ENCODE measurements around the gene SMIM20.
A peak's percentile ranks its signal among the peaks of the same experiment; 100 is the strongest.
"Not testable (repeated sequence)": the region's sequence is repeated elsewhere in the genome, so short reads cannot be mapped to it uniquely, and the experiment has no call there.

The SMIM20 gene

GRCh38 chr4:25913851-25914669 is at the start of gene SMIM20:
SMIM20 (plus strand) TSS chr4:25914220; CDS start chr4:25914314, 94 bp downstream.
- peak; percentile 83 to 86 for DNase-seq

DNA sequence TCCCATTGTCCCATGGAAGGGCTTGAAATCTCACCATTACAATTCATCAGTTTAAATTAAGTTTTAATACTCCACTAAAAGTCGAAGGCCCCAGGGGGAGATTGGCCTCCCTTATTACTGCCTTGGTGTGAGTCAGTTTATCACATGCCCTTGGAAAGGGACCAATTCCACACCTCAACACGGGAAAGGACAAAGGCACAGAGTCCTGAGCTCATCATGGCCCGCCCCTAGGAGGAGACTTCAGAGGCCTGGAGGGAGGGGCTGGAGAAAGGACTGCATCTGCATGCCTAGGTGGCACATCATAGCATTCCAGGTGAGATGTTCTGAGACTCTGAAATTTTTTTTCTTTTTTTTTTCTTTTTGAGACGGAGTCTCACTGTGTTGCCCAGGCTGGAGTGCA is 48.4 kb upstream of the SMIM20 start:
- no peak for DNase-seq

- DNase-seq = not testable (repeated sequence)
Observed at GRCh38 chr4:25866401-25866800, 47.6 kb upstream of the SMIM20 start.

- no peak for DNase-seq
Observed at GRCh38 chr4:25867781-25868294, 46.2 kb upstream of the SMIM20 start.

GRCh38 chr4:25870081-25870480 is 43.9 kb upstream of the SMIM20 start:
- DNase-seq = no peak

DNA sequence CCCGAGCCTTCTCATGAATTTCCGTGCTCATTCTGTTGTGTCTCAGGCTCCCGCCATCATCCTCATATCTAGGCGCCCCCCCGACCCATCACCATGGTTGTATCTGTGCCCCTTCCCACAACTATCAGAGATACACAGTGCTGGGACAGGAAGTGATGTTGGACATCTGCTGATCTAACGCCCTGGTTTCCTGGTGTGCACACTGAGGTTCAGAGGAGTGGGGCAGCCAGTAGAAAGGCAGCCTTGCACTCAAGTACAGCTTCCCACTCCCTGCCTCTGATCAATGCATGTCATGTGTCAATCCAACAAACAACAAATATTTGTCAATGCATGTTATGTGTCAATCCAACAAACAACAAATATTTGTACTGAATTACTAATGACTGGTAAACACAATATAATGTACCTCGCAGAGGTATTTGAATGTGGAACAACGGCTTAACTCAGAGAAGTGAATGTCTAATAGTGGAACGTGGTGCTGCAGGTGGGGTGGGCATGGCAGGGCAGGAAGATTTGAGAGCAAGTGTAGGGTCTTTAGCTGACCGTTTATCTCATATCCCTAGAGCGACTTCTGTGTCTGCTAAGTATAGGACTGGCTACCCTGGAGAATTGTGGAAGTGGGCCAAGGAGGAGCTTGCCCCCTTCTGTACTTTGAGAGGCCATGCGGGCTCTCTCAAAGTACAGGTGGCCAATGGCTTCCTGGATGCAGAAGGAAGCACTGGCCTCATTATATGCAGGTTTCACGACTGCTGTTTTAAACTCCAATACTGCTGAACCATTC is 41.0 kb upstream of the SMIM20 start:
- DNase-seq = no peak

DNA sequence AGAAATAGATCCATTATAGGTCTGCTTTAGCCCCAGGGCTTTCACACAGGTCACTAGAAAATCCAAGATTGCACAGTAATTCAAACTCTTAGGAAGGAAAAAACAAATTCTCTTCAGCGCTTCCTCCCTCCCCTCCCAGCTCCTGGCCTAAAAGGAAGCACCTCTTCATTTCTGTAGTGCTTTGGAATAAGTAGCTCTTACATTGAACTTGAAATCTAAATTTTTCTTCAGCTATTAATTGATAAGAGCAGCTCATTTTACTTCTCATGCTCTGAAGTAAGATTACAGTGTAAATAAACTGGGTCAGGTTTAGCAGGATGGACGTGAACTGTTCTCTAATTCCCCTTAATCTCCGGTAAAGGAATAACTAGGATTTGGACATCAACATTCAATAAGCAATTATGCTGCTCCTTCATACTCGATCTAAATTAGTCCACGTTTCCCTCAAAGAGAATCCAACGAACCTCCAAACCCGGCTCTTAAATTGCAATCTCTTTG is 40.3 kb upstream of the SMIM20 start:
- DNase-seq = no peak

DNA sequence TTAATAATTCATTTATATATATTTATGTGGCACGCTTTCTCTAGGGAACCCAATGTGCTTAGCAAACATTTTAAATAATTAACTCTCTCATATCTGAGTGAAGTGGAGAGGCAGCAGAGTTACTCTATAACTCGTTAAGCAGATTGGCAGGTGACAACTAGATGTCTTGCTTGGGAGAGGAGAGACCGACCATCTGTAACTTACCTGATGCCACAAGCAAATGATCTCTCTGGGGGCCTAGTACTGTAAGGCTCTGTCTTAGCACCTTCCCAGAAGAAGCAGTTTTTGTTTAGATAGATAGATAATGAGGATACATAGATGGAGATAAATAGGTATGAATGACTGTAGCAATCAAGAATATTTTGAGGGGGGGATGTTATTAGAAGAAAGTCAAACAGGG is 39.4 kb upstream of the SMIM20 start:
- DNase-seq = no peak

DNA sequence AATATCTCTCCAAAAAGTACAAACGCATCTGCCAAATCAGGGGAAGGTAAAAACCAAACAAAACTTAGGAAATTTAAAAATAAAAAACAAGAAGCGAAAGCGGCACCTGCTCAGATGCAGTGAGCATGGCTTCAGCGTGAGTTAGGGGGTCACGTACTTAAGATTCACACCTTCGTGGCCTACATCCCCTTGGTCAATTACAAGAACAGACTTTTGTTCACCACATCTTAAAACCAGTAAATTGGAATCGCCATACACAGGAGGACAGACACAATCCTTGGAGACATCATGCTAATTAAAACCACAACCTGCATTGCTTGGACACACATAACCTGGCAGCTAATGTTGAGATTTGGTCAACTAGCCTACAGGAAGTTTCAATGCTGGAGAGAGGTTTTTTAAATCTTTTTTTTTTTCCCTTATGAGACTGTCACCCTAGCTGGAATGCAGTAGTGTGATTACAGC is 38.7 kb upstream of the SMIM20 start:
- no peak for DNase-seq

DNA sequence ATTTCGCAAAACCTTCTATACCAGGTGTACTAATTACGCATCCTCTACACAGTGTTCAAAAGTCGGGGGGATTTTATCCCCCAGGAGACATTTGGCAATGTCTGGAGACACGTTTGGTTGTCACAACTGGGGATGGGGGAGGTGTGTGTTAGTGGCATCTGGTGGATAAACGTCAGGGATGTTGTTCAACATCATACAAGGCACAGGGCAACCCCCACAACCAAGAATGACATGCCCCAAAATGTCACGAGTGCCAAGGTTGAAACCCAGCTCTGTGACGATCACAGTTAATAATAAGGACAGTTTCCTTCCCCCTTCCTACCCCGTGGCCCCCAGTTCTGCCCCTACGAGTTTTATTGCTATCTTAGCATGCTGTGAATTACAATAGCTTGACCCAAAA is 35.3 kb upstream of the SMIM20 start:
- DNase-seq = no peak

DNA sequence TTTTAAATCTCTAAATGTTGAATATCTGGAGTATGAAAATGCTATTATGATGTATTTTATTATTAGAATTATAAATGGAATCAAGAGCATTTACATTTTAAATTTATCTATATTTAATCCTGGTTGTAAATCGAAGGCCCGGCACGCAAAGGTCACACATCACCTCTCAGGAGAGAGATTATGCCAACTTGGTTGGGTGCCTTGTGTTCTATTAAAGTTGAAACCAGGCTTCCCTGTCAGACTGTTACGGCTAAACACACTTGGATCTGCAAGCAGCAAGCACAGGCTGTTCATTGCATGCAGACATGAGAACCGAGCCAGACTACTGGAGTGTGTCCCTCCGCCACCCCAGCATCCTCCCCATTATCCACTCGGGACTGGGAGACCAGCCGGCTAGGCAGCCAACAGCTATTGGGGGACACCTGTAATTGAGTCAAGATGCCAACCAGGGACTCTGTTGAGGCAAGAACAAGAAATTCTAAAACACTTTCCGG is 34.9 kb upstream of the SMIM20 start:
- DNase-seq = no peak

DNA sequence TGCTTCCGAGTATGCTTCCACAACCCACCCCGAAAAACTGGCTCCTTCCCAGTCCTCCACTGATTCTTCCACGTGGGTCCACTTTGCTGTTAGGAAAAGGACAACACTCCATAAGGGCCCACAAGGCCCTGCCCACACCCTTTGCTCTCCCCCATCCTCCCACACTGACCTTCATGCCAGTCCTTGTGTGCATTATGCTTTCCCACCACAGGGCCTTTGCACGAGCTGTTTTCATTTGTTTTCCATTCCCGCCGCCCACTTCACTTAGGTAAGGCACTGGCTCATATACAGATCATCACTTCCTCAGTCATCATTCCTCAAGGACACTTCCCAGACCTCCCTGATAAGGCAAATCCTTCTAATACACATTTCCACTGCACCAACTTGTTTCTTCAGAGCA is 34.4 kb upstream of the SMIM20 start:
- DNase-seq = no peak

- no peak for DNase-seq
Observed at GRCh38 chr4:25879991-25880651, 33.9 kb upstream of the SMIM20 start.

- DNase-seq = no peak
Observed at GRCh38 chr4:25881193-25881592, 32.8 kb upstream of the SMIM20 start.

GRCh38 chr4:25882226-25882625 is 31.8 kb upstream of the SMIM20 start:
- DNase-seq = peak in 1 of 2 experiments; percentile 9

DNA sequence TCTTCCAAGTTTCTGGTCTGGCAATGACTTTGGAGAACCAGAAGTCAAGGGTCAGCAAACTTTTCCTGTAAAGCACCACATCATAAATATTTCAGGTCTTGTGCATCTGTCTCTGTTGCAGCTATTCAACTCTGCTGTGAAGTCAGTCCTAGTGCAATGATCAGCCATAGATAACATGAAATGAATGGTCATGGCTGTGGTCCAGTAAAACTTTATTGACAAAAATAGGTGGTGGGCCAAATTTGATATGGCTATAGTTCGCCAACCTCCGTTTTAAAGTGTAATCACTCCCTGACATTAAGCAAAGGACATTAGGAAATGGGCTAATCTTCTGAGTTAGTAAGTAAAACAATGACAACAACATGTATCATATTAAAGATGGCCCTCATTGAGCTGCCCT is 30.5 kb upstream of the SMIM20 start:
- DNase-seq = no peak

DNA sequence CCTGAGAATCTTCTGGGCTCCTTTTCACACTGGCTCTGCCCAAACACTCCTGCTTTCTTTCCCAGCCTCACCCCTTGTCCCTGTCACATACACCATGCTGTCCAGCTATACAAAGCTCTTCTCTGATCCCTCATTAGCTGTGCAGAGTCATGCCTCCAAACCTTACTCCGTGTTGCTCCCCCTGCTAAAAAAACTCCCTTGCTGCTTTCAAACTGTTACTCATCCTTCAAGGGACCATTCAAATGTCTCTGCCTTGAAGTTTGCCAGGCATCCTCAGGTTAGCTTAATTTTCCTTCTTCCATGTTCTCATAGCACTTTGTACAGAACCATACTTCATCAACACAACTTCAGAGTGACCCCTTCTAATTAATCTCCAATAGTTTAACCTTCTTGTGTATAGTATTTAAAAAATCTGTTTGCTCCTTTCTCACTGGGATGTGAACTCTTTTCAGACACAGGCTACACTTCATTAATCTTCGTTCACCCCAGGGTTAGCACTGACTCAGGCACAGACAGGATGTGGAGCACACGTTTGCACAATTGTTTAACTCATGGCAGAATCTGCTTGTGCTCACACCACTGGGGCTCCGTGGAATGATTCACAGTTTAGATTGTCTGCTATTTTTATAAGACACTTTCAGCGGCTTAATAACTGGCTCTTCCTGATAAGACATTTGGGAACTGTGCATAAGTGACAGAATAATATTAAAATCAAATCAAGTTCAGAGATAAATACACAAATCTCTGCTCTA is 29.8 kb upstream of the SMIM20 start:
- no peak for DNase-seq

DNA sequence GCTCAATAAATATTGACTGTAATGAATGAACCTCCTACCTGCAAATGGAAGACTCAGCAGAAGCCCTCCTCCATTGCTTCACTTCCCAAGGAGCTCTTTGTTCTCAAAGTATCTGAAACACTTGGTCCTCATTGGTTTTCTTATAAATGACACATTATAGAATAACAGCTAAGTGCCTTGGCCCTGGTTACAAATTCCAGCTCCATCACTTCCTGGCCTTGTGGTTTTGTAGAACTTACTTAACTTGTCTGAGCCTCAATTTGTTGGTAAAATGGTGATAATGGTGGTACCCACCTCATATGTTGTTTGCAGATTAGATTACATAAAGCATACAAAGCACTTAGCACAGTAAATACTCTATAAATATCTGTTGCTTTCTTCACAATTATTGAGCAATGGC is 25.2 kb upstream of the SMIM20 start:
- DNase-seq = no peak

DNA sequence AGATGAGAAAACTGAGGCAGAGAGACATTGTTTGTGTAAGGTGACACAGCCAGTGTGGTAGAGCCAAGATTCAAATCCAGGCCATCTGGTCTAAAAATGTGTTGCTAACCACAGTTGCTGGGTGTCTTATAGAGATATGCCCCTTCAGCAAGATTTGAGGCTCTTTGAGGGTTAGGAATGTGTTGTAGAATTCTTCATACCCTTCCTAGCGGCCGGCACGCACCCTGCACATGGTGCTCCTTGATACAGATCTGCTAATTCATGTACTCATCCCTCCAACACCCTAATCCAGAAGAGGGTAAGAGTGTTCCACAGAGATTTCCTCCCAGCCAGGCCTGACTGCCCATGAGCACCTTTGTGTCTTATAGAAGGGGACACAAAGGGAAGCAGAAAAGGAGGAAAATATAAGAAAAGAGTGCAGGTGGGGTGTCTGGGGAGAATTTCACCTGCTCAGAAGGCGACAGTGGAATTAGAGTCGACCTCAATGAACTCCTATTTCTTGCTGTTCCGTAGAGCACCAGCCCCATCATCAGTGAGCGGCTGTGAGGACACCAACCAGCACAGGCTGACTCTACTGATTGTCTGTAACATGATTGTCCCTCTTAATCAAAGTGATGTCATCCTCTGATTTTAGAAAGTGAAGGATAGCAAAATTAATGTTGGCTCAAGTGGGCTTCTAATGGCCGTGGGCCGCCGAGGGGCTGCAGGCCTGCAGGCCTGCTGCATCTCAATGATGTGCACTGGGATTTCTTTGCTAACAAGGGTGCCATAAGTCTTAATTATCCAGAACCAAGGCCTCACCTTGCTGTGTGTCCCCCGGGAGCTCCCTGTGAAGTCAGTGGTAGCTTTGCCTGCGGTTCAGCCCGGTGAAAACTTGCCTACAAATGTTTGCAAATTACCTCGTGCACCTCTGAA is 24.2 kb upstream of the SMIM20 start:
- DNase-seq = no peak

- no peak for DNase-seq
Observed at GRCh38 chr4:25890571-25891485, 23.2 kb upstream of the SMIM20 start.

Measured in NCI-H2081 (cell line).